Measurements from ENCODE around the gene PGGHG. TPM values are rescaled to one million over a fixed set of nuclear protein-coding genes. Genes with fewer than 3 reads are reported as not detected.

Gene PGGHG
- 6.1 and 6.4 TPM in 2 replicates for total RNA-seq

DNA sequence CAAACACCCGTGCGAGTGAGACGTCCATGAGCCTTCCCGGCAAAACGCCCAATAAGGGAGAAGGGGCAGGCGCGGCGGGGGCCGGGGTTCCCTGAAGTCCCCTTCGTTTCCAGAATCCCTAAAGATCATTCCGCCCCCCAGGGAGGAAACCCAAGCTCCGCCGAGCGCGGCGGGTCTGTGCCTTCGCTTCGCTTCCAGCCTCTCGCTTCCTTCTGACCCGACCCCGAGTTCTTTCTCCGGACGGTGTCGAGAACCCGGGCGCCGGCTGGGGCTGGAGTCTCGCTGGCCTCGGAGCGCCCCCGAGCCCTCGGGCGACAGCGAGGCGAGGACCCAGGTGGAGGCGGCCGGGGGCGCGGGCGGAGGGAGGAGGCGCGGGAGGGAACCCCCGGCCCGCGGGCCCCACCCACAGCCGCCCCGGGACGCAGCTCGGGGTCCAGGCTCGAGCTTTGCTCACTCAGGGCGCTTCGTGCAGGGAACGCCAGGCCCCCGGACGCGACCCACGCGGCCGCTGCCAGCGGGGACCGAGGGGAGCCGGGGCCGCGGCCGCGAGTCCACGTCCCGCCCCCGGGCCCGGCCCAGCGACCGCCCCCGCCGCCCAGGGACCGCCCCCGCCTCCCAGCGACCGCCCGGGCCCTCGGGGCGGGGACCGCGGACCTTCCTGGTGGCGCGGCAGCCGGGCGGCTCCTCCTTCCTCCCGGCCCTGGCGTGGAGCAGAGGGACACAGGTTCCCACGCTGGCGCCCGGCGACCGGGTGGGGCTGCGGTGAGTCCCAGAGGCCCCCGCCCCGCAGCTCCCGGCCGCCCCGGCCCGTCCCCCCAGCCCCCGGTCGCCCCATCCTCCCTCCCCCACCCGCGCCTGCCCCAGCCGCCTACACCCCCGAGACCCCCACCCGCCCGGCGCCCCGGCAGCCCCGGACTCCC is at the start of gene PGGHG:
TSS of gene PGGHG (plus strand) at position 649 of the 920 bp plus-strand sequence. CDS start 691 bp downstream, outside the sequence.

DNA sequence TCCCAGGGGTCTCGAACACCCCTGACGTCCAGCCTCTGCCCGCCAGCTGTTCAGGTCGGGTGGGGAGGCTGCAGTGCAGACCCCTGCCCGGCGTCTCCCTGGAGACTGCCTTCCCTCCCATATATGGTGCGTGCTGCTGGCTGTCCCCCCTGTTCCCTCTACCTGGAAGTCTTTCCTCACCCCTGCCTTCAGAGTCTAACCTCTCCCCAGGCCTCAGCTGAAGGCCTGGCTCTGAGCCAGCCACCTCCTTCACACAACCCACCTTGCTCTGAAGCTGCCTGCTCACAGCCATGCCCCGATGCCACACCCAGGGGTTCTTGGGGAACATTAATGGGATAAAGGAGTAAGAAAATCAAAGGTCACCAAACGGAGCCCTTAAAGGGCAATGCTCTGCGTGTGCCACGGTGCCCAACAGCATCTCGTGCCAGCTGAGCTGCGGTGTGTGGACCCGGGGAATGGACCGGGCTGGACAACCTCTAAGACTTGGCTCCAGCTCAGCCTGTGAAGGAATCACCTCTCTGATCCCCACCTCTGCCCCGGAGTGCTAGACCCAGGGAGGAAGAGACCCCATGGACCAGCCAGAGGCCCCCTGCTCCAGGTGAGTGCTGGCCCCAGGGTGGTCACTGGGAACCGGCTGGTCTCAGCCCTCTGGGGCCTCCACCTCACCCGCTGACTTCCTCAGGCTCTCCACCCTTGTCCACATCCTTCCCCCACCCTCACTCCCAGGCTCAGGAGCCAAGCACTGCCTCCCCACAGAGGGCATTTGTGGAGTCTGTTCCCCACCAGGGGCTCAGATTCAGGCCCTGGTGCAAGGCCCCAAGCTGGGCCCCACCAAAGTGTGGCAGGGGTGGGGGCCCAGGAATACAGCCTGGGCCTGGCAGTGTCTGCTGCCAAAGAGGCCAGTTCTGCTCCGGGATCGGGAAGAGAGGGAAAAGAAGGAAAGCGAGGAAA is 10.7 kb upstream of the PGGHG start, which contains the start of gene NLRP6:
TSS of gene NLRP6 (plus strand) at position 407 of the 951 bp plus-strand sequence. CDS start at position 570, 163 bp downstream.

DNA sequence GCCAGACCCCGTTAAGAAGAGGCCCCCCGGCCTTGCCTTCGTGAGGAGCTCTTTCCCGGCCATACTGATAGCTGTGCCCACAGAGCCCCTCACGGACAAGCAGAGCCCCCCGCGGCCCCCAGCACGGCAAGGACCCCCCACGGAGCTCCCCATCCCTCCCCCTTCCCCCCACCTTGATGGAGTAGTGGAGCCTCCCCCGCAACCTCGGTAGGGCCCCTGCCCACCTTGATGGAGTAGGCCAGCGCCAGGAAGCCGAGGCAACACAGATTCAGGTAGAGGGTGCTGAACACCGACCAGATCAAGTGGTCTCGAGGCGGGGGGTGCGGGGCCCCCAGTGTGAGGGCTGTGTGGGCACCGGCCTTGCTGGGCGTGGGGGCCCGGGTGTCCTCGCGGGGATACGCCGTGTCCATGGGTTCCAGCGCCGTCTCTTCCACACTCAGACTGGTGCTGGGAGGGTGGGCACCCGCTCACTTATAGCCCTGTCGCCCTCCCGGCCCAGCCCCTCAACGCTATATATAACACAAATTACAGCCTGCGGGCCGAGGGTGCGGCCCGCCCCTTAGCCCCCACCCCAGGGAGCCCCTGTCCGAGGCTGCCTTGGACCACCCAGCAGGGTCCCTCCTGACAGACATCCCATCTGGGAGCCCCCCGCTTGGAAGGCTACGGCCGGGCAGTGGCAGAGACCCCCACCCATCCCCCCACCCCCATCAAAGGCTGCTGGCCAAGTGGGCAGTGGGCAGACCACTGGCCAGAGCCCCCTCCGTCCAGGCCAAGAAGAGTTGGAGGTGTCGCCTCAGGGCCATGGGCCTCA is 10.4 kb downstream of the PGGHG start, which contains the start of gene IFITM5:
TSS of gene IFITM5 (minus strand) at position 446 of the 811 bp plus-strand sequence. CDS start at position 410, 36 bp downstream.

DNA sequence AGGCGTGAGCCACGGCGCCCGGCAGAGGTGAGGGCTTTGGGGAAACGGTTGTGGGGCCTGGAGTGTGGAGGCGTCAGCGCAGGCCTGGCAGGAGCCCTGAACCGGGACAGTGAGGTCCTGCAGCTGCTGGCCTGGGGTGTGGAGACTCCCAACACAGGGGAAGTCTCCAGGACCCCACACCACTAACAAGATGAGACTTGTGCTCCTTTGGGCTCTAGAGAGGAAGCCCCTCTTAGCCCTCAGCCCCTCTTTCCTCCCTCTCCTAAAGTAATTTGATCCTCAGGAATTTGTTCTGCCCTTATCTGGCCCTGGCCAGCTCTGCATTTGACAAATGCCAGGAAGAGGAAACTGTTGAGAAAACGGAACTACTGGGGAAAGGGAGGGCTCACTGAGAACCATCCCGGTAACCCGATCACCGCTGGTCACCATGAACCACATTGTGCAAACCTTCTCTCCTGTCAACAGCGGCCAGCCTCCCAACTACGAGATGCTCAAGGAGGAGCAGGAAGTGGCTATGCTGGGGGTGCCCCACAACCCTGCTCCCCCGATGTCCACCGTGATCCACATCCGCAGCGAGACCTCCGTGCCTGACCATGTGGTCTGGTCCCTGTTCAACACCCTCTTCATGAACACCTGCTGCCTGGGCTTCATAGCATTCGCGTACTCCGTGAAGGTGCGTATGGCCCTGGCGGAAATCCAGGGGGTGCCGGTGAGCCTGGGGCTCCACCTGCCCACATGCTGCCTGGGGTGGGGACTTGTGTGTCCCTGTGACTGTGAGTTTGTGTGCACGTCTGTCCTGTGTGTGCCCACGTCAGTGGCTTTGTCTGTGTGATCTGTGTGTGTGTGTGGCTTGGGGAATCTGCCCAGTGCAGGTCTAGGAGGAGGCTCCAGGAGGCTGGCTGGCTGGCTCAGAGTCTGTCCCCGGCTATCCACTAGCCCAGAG is 19.1 kb downstream of the PGGHG start, which contains the start of gene IFITM2:
TSS of gene IFITM2 (plus strand) at position 51 of the 943 bp plus-strand sequence. CDS start at position 428, 377 bp downstream.

DNA sequence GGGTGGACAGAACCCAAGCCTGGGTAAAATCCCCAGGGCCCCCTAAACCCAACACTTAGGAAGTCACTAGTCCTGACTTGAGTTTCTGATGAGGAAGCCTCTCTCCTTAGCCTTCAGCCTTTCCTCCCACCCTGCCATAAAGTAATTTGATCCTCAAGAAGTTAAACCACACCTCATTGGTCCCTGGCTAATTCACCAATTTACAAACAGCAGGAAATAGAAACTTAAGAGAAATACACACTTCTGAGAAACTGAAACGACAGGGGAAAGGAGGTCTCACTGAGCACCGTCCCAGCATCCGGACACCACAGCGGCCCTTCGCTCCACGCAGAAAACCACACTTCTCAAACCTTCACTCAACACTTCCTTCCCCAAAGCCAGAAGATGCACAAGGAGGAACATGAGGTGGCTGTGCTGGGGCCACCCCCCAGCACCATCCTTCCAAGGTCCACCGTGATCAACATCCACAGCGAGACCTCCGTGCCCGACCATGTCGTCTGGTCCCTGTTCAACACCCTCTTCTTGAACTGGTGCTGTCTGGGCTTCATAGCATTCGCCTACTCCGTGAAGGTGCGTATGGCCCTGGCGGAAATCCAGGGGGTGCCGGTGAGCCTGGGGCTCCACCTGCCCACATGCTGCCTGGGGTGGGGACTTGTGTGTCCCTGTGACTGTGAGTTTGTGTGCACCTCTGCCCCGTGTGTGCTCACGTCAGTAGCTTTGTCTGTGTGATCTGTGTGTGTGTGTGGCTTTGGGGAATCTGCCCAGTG is 25.0 kb downstream of the PGGHG start, which contains the start of gene IFITM1:
TSS of gene IFITM1 (plus strand) at position 254 of the 767 bp plus-strand sequence. CDS start at position 385, 131 bp downstream.

Other genes with a start within 250 kb of the PGGHG start
- not detected in 2 replicates for gene SCGB1C1, start 96.0 kb upstream of the PGGHG start, total RNA-seq
- gene BET1L, start 81.7 kb upstream of the PGGHG start, total RNA-seq = 32.9 and 33.6 TPM in 2 replicates
- 102 and 127 TPM in 2 replicates for gene RIC8A, start 81.4 kb upstream of the PGGHG start, total RNA-seq
- gene SIRT3, start 52.8 kb upstream of the PGGHG start, total RNA-seq = 12.8 and 14.6 TPM in 2 replicates
- 126 and 140 TPM in 2 replicates for gene PSMD13, start 52.1 kb upstream of the PGGHG start, total RNA-seq
- not detected in 2 replicates for gene NLRP6, start 10.7 kb upstream of the PGGHG start, total RNA-seq
- gene IFITM5, start 10.4 kb downstream of the PGGHG start, total RNA-seq = not detected in 2 replicates
- gene IFITM2, start 18.7 kb downstream of the PGGHG start, total RNA-seq = 317 and 338 TPM in 2 replicates
- 72.5 and 82.9 TPM in 2 replicates for gene IFITM1, start 24.9 kb downstream of the PGGHG start, total RNA-seq
- 256 and 282 TPM in 2 replicates for gene IFITM3, start 31.7 kb downstream of the PGGHG start, total RNA-seq
- gene B4GALNT4, start 80.4 kb downstream of the PGGHG start, total RNA-seq = 4.7 and 10.7 TPM in 2 replicates
- gene PKP3, start 105.1 kb downstream of the PGGHG start, total RNA-seq = 1.9 and 2.0 TPM in 2 replicates
- 25.1 and 29.9 TPM in 2 replicates for gene SIGIRR, start 125.9 kb downstream of the PGGHG start, total RNA-seq
- gene ANO9, start 152.9 kb downstream of the PGGHG start, total RNA-seq = under 0.01 TPM in 1 of 2 replicates, not detected in the other
- 32.4 and 33.9 TPM in 2 replicates for gene PTDSS2, start 161.2 kb downstream of the PGGHG start, total RNA-seq
- gene RNH1, start 218.1 kb downstream of the PGGHG start, total RNA-seq = 272 and 273 TPM in 2 replicates
- 53.1 and 65.7 TPM in 2 replicates for gene HRAS, start 246.4 kb downstream of the PGGHG start, total RNA-seq
- gene LRRC56, start 248.4 kb downstream of the PGGHG start, total RNA-seq = 0.30 and 0.34 TPM in 2 replicates